ENCODE measurements around the gene DCLK3. TPM values are rescaled to one million over a fixed set of nuclear protein-coding genes. Genes with fewer than 3 reads are reported as not detected.

Gene DCLK3
- total RNA-seq, 1 donor from 2014 or later: 0.10 TPM

- Mint-ChIP-seq H3K4me1 (ENCODE audit: unreplicated experiment) (no peaks in the 10 kb centered on the region), H3K4me3 (no peak overlapping the region), H3K9me3 (no peaks in the 10 kb centered on the region), H3K27ac (no peak overlapping the region), H3K27me3 (peaks cover 45% of the 10 kb centered on the region), H3K36me3 (no peaks in the 10 kb centered on the region)
- DNase-seq (ENCODE audit: extremely low spot score, unreplicated experiment): no peak
- TF ChIP-seq CTCF (conservative IDR thresholded peaks at IDR 0.05): no peak
Observed at GRCh38 chr3:36662626-36663025, 101.7 kb downstream of the DCLK3 start.

Other genes starting within 250 kb of the DCLK3 start
- gene TRANK1, start 180.5 kb upstream of the DCLK3 start, total RNA-seq (ENCODE audit: low replicate concordance): 8.6 and 18.0 TPM in 2 replicates
- gene EPM2AIP1, start 228.6 kb upstream of the DCLK3 start, total RNA-seq (ENCODE audit: low replicate concordance): 27.5 and 29.2 TPM in 2 replicates
- 29.5 and 41.0 TPM in 2 replicates for gene MLH1, start 229.0 kb upstream of the DCLK3 start, total RNA-seq (ENCODE audit: low replicate concordance)

All from type B pancreatic cell (in vitro differentiated cells).